ENCODE data around the gene TMEM168.

- TF ChIP-seq EZH2 (IDR thresholded peaks at IDR 0.05) (no peak), POLR2AphosphoS5 (IDR thresholded peaks at IDR 0.05; ENCODE audit: borderline replicate concordance, low read depth, low read length) (no peak), FOXP2 (optimal IDR thresholded peaks at IDR 0.05; ENCODE audit: control extremely low read depth, extremely low read length, insufficient read depth) (no peak)
Observed at GRCh38 chr7:112777406-112777805, 12.8 kb downstream of the TMEM168 start.

All from SK-N-MC (cell line).